Pons (tissue), 1 donor: Measurements from ENCODE around the gene SH3PXD2A.

Experiments used
- DNase-seq: peaks from one replicate; pipeline ENCODE4 v3.0.0-alpha.2; 2016; ENCODE audit warnings: low spot score

SH3PXD2A gene

DNA sequence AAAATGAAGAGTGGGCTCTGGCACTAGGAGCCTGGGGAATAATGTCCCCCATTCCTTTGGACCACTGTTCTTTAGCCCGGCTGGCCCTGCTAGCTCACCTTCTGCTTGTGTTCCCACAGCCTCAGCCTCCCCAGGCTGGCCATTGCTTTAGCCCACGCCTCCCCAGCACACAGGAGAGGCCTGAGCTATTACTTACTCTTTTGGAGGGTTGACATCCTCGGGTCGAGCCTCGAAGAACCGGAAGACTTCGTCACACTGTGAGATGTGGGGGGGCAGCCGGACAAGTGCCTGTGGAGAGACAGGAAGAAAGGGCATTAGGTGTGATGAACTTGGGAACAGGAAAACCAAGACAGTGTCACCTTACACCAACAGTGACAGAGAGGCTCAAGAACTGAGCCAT is 131.3 kb downstream of the SH3PXD2A start:
- DNase-seq = no peak

DNA sequence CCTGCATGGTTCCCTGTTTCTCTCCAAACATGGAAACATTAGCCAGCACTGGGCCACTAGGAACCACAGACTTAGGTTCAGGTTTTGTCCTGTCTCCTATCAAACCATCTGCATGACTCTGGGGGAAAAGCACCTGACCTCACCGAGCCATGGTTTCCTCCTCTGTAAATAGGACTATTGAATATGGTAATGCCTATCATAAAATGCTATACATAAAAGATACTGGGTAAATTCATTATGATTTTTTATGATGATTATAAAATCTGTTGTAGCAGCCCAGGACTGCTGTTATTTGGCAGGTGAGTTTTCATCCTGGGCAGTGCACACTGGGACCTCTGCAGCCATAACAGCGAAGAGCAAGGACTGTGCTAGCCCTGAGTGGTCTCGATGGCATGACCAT is 131.8 kb downstream of the SH3PXD2A start:
- DNase-seq = no peak

DNA sequence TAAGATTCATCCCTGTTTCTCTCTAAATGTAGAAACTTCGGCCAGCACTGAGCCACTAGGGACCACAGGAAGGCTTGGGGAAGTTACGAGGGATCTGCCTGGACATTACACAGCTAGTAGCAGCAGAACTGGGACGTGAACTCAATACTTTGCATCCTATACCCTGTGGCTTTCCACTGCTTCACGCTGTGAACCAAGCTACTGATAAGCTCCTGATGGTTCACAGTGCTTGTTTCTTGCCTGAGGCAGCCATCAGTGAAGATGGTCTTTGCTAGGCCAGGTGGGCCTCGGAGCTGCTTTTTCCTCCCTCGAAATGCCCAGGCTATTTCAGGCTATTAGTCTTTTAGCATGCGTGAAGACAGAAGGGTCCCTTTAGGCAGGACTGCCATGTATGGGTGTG is 132.7 kb downstream of the SH3PXD2A start:
- no peak for DNase-seq

DNA sequence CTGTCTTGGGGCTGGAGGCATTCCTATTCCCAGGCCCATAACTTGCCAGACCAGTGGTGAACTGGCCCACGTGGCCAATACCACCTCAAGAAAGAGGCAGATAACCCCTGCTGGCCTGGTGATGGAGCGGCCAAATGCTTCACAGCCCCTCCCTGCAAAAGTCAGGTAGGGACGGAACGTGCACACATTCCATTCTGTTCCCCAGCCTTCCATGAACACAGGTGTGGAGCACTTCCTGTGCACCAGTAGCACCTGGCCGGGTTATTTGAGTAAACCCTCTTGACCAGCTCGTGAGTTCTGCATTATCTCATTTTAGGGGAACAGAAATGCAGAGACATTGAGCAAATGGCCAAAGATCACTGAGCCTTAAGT is 134.4 kb downstream of the SH3PXD2A start:
- no peak for DNase-seq

DNA sequence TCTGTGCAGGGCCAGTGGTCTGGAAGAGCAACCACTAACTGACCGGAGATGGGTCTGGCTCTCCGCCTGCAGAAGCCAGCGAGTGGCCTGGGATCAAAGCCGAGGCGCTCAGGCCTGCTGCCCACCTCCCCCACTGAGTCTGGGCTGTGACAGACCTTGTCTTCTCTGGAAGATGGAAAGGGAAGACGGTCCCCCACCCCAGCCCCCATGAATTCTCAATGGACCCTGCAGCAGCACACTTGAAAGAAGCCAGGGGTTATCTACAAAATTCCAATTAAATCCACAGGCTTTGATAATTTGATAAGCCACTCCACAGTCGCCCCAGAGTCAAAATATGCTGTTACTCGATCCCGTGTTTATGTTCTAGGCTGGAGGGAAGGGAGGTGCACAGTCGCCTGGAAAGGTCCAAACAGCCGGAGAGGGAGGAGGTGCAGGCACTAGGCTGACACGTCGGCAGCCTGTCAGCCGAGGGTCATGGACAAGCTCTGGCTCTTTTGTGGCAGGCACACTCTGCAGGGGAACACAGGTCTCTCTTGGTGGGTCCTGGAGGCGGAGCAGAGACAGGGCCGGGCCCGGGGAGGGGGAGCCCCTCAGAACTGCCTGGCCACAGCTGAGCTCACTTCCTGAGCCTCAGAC is 134.9 kb downstream of the SH3PXD2A start:
- DNase-seq = no peak

DNA sequence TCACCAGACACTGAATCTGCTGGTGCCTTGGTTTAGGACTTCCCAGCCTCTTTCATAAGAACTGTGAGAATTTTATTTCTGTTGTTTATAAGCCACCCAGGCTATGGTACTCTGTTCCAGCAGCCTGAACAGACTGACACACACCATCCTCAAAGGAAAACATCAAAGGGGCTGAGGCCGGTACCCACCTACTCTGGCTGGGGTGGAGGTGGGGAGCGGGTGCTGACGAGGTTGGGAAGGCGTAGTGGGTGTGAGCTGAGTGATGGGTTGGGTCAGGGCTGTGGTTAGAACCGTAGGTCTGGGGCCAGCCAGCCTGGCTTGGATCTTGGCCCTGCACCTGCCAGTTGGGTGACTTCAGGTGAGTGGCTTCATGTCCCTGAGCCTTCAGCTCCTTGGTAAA is 136.3 kb downstream of the SH3PXD2A start:
- DNase-seq = no peak

DNA sequence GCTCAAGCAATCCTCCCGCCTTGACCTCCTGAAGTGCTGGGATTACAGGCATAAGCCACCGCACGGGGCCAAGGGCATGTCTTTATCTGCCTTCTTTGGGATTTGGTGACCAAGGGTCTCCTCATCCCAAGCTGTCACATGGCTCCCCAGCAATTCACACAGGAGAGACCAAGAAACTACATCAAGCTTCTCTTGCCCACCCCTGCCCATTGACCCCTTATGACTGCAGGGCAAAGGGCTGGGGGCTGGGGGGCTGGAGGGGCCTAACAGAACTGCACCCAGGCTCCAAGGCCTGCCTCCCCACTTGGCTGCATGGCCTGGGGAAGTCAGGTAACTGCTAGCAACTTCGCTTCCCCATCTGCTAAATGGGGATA is 137.1 kb downstream of the SH3PXD2A start:
- no peak for DNase-seq

DNA sequence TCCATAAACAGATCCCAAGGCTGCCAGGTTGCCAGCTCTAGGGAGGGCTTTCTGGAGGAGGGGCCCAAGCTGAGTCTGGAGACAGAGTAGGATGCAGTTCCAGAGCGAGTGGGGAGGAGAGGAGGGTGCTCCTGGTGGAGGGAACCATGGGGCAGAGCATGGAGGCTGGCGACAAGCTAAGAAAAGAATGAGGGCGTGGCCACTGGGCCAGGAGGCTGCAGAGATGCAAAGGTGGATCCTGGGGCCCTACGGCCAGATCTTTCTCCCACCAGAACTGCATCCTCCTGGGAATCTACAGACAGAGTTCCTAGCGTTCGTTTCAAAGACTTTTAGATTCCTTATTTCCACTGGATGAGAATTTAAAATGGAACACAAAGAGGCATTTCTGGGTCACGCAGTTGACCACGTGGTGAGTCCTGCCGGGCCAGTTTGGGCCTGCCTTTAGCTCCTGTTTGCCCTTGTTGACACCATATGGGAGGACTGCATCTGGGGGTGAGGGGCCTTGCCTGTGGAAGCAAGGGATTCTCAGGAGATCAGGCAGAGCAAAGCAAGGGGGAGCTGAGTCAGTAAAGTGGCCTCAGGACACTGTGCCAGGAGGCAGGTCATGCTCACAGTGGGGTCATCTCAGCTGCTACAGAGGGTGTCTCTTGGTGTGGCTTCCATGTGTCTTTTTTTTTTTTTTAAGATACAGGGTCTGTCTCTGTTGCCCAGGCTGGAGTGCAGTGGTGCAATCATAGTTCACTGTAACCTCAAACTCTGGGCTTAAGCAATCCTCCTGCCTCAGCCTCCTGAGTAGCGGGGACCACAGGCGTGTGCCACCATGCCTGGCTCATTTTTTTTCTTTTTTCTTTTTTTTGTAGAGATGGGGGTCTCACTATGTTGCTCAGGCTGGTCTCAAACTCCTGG is 137.8 kb downstream of the SH3PXD2A start:
- no peak for DNase-seq

DNA sequence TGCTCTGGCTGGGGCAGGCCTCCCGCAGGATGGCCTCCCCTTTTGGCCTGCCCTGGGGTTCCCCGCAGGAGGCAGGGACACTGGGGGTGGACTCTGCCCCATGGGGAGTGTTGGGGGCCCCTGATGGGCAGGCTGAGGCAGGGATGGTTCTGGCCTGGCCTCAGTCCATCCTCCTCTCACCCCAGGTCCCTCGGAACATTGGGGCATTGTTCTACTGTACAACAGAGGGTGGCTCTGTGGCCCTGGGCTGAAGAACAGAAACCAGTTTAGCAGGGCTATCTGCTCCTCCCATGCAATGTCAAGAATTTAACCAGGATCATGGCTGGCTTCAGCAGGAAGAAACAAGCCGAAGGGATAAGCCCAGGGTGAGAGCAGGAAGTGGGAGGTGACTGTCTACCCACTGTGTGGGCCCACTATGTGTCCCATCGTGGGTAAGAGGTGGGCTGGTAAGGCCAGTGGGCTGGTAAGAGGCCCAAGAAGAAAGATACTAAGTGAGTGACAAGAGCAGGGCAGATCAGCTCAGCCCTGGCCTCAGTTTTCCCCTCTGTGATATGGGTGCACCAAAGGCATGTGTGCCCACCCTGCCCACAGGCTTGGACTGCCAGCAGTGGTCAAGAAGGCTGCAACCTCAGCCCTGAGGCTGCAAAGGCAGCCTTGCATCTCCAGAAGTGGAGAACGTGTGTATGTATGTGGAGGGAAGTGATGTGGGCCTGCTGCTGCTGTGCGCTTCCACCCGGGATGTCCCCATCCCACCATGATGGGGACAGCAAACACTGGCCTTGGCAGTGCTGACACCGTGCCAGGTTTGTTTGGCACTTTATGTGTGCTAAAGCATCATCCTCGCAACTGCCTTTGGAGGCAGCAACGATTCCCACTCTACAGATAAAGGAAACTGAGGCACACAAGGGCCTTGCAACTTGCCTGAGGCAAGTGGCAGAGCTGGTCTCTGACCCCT is 138.9 kb downstream of the SH3PXD2A start:
- peak; percentile 95 for DNase-seq

DNA sequence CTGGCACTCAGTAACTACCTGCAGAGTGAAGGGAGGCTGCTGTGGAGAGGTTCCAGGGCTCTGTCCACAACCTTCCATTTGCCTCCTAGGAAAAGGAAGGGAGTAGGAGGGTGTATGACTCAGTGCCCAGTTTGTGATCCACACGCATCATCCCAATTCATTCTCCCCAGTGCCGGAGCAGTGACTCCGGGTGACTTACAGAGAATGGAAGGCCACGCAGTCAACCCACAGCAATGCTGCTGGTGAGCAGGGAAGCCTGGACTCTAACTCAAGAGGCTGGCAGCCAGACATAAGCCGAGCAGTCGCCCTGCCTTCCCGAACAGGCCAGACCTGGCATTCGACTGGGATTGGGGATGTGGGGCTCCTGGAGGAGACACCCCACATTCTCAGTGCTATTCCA is 139.9 kb downstream of the SH3PXD2A start:
- no peak for DNase-seq

DNA sequence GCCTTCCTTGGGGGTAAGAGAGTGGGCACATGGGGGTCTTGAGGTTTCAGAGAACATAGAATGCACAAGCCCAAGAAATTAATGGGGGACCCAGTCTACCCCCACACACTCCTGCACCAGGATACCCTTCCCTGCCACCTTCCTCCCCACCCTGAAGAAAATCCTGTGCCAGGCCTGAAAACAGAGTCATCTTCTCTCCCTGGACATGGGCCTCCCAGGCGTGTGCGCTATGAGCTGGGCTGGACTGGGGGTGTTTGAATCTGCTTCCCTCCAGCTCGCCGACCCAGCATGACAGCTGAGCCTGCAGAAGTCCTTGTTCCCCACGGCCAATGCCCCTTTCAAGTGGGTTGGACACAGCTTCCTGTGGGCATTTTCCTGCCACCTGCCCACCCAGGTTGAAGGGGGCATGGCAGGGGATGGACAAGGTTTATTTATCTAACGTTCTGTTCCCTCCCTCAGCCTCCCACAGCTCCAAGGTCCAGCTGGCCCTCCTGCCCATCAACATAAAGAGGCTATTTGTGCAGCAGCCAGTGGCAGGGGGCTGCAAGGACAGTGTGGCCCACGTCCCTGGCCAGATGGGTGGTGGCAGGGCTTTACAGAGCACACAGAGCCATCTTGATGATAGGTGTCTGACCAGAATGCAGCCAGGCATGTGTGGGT is 141.0 kb downstream of the SH3PXD2A start:
- DNase-seq = no peak

DNA sequence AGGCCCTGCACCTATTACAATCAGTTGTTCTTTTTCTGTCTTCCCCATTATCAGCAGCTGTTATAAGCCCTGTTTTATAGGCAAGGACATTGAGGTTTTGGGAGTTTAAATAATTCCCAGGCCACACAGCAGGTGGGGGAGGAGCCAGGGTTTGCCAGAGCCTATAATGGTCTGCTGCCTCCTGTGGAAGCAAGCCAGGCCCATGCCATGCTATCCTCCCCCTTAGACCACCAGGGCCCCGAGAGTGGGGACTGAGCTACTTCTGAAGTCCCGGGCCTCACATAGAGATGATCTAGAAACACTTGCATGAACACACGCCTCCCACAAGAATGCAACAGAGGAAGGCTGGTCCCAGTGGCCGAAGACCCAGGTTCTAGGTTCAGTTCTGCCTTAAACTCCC is 141.7 kb downstream of the SH3PXD2A start:
- no peak for DNase-seq

DNA sequence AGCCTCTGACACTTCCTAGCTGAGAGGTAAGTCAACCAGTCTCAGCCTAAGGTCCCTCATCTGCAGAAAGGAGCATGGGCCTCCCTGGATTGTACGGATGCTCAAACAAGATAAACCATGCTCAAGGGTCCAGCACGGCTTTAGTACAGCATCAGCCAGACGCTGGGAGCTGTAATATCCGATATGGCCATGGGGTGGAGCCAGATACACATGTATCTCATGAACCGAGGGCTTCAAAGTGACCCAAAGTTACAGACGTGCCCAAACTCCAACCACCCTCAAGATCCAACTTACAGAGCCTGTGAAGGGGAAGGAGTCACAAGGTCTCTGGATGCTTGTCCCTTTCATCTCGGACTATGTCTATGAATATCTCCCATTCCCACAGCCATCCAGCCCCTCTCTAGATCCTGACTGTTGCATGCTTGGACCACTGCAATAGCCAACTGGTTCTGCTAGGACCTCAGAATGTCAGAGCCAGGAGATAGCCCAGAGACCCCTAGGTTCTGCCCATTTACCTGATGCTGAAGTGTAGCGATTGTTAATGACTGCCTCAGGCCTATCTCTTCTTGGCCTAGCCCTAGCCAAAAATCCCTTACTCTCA is 142.4 kb downstream of the SH3PXD2A start:
- peak; percentile 94 for DNase-seq

DNA sequence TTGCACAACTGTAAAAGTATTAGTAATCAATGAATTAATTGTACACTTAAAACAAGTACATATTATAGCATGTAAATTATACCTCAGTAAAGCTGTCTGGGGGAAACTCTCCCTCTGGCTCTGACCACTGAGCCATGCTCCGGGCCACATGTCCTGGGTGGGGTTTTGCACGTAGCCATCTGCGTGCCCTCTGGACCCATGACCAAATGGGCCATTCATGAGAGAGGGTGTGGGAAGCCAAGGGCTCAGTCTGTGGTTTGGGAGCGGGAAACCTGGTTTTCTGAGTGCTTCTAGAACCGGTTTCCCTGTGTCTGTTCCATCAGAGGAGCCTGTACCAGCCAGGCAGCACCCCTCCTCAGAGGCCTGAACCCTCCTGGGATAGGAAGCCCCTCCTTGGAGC is 143.2 kb downstream of the SH3PXD2A start:
- no peak for DNase-seq

DNA sequence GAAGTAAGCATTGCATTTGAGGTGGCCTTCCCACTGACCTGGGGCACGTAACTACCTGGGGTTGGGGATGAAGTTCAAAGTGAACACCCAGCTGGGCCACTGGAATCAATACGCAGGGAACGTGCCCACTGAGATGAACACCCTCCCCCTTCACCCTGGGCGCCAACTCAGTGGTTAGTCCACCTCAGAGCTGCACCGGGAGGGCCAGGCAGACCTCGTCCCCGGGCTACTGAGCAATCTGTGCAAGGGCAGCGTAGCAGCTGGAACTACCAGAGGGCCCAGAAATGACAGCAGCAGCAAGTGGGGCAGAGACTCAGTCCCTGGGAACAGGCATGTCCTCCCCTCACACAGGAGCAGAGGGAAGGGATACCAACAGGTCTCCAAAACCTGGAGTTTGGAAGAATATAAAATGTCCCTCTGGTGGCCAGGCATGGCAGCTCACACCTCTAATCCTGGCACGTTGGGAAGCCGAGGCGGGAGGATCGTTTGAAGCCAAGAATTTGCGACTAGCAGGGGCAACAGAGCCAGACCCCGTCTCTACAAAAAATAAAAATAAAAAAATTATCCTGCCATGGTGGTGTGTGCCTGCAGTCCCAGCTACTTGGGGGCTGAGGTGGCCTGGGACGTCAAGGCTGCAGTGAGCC is 143.9 kb downstream of the SH3PXD2A start:
- no peak for DNase-seq

DNA sequence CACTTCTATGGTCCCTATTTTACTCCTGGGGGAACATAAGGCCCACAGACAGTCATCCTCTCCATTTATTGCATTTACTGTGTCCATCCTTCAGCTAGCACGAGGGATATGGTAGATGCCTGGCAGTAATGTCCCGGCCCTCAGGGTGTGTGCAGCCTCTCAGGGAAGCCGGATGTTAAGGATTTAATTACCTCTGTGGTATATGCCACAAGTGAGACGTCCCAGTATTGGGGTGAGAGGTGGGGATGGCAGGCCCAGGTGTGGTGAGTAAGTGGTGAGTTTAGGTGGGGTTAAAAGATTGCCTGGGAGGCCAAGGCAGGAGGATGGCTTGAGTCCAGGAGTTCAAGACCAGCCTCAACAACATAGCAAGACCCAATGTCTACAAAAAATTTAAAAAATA is 144.9 kb downstream of the SH3PXD2A start:
- DNase-seq = no peak

DNA sequence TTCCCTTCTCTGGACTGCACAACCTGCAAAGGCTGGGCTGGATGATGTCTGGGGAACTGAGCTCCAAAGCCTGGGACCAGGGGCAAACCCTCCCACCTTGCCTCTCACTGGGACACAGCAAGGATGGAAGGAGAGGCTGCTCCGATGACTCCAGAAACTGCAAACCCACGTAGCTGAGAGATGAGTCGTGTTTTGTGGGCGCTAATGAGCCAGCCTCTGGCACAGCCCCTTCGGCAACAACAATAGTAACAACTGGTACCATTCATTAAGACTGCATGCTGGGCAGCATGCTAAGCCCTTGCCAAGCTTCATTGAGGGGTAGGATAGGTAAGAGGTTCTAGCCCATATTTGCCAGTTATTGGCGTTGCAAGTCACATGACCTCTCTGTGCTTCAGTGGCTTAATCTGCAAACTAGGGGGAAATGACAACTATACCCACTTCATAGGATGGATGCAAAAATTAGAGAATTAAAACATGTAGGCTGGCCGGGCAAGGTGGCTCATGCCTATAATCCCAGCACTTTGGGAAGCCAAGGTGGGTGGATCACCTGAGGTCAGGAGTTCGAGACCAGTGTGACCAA is 145.9 kb downstream of the SH3PXD2A start:
- peak; percentile 92 for DNase-seq

DNA sequence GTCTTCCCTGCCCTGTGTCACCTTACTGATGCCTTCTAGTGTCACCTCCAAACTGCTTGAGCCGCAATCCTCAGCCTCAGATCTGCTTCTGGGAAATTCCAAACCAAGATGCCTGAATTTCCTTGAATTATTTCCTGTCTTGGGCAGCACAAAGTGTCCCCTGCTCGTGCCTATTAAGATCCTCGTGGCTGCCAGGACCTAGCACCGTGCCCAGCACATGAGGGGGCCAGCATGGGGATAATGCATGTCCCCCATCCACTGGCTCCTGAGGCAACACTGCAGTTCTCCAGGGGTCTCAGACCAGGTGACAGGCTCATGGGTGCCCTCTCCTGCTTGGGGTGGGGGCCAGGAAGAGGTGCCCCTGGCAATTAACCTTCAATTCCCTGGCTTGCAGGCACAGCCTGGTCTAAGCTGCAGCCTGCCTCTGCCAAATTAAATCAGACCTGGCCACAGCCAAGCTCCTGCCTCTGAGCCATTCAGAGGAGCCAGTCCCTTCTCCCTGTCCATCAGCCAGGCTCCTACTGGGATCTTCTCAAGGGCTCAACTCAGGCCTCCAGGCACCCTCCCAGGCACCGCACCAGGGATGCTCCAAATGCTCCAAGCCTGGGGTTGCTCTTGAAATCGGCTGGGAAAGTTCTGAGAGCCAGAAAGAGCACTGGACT is 146.6 kb downstream of the SH3PXD2A start:
- DNase-seq = no peak

DNA sequence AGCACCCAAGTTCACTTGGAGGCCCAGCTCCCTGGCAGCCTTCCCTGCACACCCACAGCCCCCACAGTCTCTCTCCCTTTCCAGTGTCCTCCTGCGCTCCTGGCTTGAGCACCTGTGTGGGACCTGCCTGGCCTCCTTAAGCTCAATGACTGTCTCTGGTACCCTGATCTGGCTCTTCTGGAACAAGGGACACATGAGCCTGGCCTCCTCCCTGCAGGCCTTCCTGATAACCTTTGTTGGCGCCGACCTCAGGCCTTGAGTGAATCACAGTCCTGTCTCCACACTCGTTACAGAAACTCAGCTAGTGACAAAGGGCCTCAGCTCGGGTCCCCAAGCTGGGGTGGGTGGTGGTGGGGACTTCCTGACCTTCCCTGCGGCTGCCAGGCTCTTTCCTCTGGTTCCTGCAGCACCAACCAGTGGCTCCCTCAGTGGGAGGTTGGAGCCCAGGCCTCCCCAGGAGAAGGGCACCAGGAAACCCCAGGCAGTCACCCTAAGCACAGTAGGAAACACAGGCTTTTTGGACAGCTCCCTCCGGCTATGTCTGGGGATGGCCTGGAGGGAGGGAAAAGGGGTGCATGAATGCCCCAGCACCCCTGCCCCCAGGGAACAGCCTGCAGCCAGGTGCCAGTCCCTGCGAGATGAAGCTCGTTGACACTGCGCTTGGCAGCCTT is 147.3 kb downstream of the SH3PXD2A start:
- no peak for DNase-seq

DNA sequence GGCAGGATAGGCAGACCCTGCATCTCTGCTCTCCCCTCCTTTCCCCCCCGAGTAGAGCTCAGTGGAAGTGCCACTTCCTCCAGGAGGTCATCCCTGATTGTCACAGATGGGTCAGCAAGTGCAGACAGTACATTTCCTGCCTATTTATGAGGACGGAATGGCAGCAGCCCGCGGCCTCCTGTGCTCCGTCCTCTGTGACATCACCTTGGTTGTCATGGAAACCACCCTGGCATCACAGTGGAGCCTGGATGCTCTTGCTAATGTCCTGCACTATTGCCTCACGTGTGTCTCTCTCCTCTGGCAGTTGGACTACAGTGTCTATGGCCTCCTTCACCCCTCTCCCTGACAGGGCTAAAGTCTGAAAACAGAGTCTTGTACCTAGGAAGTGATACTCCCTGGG is 148.6 kb downstream of the SH3PXD2A start:
- no peak for DNase-seq
